ENCODE measurements around the gene GFI1.
"Not testable (repeated sequence)": the region's sequence is repeated elsewhere in the genome, so short reads cannot be mapped to it uniquely, and the experiment has no call there.

Gene GFI1

DNA sequence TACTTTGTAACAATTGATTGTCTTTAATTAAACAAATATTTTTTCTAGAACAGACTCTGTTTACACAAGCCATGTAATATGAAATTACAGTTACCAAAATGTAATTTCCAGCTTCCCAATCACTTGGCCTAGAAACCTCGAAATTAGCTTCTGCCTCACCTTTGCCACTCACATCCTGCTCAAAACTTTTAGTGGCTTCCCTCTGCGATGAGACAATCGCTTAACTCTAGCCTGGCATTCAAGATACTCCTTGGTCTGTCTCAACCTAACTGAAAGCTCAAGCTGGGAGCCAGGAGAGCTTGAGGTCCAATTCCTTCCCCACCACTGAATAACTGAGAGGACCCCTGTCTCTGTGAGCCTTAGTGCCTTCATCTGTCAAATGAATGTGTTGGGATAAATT is 42.8 kb downstream of the GFI1 start:
- no peak overlapping the region for H3K4me3 ChIP-seq (ENCODE audit: low read depth, low read length)
- DNase-seq = no peak
- TF ChIP-seq, protein P1, sequence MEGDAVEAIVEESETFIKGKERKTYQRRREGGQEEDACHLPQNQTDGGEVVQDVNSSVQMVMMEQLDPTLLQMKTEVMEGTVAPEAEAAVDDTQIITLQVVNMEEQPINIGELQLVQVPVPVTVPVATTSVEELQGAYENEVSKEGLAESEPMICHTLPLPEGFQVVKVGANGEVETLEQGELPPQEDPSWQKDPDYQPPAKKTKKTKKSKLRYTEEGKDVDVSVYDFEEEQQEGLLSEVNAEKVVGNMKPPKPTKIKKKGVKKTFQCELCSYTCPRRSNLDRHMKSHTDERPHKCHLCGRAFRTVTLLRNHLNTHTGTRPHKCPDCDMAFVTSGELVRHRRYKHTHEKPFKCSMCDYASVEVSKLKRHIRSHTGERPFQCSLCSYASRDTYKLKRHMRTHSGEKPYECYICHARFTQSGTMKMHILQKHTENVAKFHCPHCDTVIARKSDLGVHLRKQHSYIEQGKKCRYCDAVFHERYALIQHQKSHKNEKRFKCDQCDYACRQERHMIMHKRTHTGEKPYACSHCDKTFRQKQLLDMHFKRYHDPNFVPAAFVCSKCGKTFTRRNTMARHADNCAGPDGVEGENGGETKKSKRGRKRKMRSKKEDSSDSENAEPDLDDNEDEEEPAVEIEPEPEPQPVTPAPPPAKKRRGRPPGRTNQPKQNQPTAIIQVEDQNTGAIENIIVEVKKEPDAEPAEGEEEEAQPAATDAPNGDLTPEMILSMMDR (IDR thresholded peaks at IDR 0.05; ENCODE audit: low read depth, low read length) = no peak
- no peaks in the 10 kb centered on the region for H3K27me3 ChIP-seq (ENCODE audit: insufficient read depth, low read depth, severe bottlenecking)
- H3K9me3 ChIP-seq (ENCODE audit: severe bottlenecking) = no peaks in the 10 kb centered on the region
- H3K36me3 ChIP-seq = no peaks in the 10 kb centered on the region
- no peak overlapping the region for H3K27ac ChIP-seq

DNA sequence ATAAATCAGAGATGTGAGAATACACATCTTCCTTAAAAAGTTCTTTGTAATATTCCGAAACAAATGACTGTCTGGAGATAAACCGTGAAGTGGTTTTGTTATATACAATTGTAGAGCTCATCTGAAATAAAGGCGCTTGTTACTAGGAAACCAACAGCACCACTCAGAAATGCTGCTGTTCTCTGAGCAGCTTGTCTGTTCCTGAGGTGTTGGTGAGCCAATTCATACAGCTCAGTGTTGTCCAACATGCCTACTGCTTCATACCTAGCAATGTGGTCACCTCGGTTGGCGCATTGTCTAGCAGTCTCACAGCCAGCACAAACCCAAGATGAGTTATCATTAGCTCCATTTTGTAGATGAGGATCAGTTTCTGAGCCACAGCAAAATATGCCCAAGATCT is 44.4 kb downstream of the GFI1 start:
- H3K36me3 ChIP-seq = no peaks in the 10 kb centered on the region
- H3K9me3 ChIP-seq (ENCODE audit: severe bottlenecking) = no peaks in the 10 kb centered on the region
- H3K27ac ChIP-seq = no peak overlapping the region
- no peaks in the 10 kb centered on the region for H3K27me3 ChIP-seq (ENCODE audit: insufficient read depth, low read depth, severe bottlenecking)
- no peak overlapping the region for H3K4me3 ChIP-seq (ENCODE audit: low read depth, low read length)
- TF ChIP-seq, protein P1 (IDR thresholded peaks at IDR 0.05; ENCODE audit: low read depth, low read length) = no peak
- DNase-seq = no peak

DNA sequence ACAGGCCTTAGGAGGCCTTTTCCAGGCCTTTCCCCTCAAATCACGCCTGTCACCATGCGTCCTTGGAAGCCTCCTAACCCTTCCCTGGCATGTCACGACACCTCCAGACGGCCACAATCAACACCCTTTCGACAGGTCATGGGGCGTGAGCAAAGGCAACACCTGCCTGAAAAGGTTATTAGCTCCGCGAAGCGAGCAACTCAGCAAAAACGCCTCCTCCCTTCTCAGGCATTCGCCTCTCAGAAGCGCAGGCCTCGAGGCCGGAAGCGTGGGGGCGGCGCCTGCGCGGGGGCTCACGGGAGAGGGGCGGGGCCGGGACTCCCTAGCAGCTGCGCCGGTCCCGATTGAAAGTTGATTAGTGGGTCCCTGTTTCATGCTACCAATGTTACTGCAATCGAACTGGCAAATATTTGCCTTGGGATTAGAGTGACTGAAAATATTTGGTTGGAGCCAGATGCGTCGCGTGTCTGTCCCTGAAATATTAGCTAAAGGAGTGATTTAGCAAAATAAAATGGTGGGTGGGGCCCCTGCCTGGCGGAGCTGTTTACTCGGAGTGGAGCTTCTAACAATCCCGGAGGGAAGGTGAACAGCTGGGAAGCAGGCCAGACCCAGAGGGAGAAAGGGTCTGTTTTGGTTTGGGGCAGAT is 44.9 kb downstream of the GFI1 start:
- Histone ChIP-seq H3K36me3 (no peaks in the 10 kb centered on the region), H3K9me3 (ENCODE audit: severe bottlenecking) (no peaks in the 10 kb centered on the region), H3K27me3 (ENCODE audit: insufficient read depth, low read depth, severe bottlenecking) (no peaks in the 10 kb centered on the region), H3K27ac (no peak overlapping the region), H3K4me3 (ENCODE audit: low read depth, low read length) (no peak overlapping the region)
- TF ChIP-seq, protein P1 (IDR thresholded peaks at IDR 0.05; ENCODE audit: low read depth, low read length) = no peak
- DNase-seq = no peak

DNA sequence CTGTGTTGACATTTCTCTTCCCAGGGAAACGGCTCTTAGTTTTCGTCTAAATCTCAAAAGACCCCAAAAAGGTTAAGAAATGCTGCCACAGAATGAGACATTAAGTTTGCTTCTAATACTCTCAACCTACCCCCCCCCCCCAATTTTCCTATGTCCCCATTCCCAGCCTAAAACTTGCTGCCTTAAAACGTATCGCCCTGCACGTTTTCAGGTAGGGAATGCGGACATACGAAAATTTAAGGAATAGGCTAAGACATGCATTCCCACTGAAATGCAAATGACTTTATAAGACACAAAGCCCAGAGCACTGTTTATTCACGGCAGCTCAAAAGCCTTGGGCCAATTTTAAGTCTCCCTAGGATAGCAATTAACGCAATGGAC is 45.4 kb downstream of the GFI1 start:
- DNase-seq = no peak
- Histone ChIP-seq H3K27ac (no peak overlapping the region), H3K36me3 (no peaks in the 10 kb centered on the region), H3K4me3 (ENCODE audit: low read depth, low read length) (no peak overlapping the region), H3K27me3 (ENCODE audit: insufficient read depth, low read depth, severe bottlenecking) (no peaks in the 10 kb centered on the region), H3K9me3 (ENCODE audit: severe bottlenecking) (no peaks in the 10 kb centered on the region)
- TF ChIP-seq, protein P1 (IDR thresholded peaks at IDR 0.05; ENCODE audit: low read depth, low read length) = no peak

DNA sequence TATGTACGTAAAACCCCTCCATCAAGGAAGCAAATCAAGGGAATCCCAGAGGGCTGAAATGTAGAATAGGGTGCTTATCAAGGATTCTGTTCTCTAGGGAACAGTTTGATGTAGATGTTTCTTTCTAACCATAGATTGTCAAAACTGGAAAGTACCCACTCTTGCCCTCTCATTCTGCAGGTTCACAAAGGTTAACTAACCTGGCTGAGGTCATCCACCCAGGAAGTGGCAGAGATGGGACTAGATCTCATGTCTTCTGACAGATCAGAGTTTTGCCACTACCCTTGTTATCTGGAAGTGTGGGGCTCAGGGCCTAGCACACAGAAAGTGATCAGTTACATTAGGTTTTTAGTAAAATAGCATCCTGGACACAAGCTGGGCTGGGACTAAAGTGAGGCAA is 47.4 kb downstream of the GFI1 start:
- Histone ChIP-seq H3K4me3 (ENCODE audit: low read depth, low read length) (no peak overlapping the region), H3K27me3 (ENCODE audit: insufficient read depth, low read depth, severe bottlenecking) (no peaks in the 10 kb centered on the region), H3K9me3 (ENCODE audit: severe bottlenecking) (peaks cover 4% of the 10 kb centered on the region), H3K27ac (no peak overlapping the region), H3K36me3 (no peaks in the 10 kb centered on the region)
- DNase-seq = no peak
- TF ChIP-seq, protein P1 (IDR thresholded peaks at IDR 0.05; ENCODE audit: low read depth, low read length) = no peak

DNA sequence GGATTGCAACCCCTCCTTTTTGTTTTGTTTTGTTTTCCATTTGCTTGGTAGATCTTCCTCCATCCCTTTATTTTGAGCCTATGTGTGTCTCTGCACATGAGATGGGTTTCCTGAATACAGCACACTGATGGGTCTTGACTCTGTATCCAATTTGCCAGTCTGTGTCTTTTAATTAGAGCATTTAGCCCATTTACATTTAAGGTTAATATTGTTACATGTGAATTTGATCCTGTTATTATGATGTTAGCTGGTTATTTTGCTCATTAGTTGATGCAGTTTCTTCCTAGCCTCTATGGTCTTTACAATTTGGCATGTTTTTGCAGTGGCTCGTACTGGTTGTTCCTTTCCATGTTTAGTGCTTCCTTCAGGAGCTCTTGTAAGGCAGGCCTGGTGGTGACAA is 52.2 kb downstream of the GFI1 start:
- not testable (repeated sequence) for H3K4me3 ChIP-seq (ENCODE audit: low read depth, low read length); H3K36me3 ChIP-seq; H3K27me3 ChIP-seq (ENCODE audit: insufficient read depth, low read depth, severe bottlenecking); H3K9me3 ChIP-seq (ENCODE audit: severe bottlenecking); DNase-seq; H3K27ac ChIP-seq

Measured in WERI-Rb-1 (cell line).